ENCODE results near the gene TAF15. TPM values are rescaled to one million over a fixed set of nuclear protein-coding genes. Genes with fewer than 3 reads are reported as not detected.

TAF15 gene
- total and polyA plus RNA-seq, 2 of the 13 experiments (the other 11 are each of a cell fraction or from before 2014, with no cell fraction given), result 25.2 to 26.5 TPM

GRCh38 chr17:35764123-35764991, 44.9 kb upstream of the TAF15 start (continued):
- TF ChIP-seq ZNF318 (CRISPR knock-in tag; IDR thresholded peaks at IDR 0.05) (0 out of 2 replicates have a peak, but pooled peaks have one; percentile 72), TFE3 (CRISPR knock-in tag; IDR thresholded peaks at IDR 0.05) (peak; percentile 47; the same call in 1 of the 2 replicates), KAT8 (CRISPR knock-in tag; IDR thresholded peaks at IDR 0.05) (peak; percentile 38; the same call in 1 of the 2 replicates), HIVEP1 (CRISPR knock-in tag; IDR thresholded peaks at IDR 0.05) (peak; percentile 48), SNRNP70 (IDR thresholded peaks at IDR 0.05; ENCODE audit: low read depth, low read length) (no peak), ZBTB8A (CRISPR knock-in tag; IDR thresholded peaks at IDR 0.05; ENCODE audit: borderline replicate concordance, low read depth) (peak; percentile 59; the same call in 1 of the 2 replicates), ZNF546 (CRISPR knock-in tag; conservative IDR thresholded peaks at IDR 0.05) (peak; percentile 38; the same call in 1 of the 2 replicates), HMGXB4 (CRISPR knock-in tag; IDR thresholded peaks at IDR 0.05; ENCODE audit: borderline replicate concordance in 1 of 2, low read depth in 1 of 2) (peak; percentile 88 to 98; a peak in 3 of 4 replicates), ZNF276 (CRISPR knock-in tag; IDR thresholded peaks at IDR 0.05; ENCODE audit: low read depth) (no peak), ZNF839 (CRISPR knock-in tag; IDR thresholded peaks at IDR 0.05; ENCODE audit: borderline replicate concordance) (0 out of 2 replicates have a peak, but pooled peaks have one; percentile 39), ZBTB44 (CRISPR knock-in tag; IDR thresholded peaks at IDR 0.05) (0 out of 2 replicates have a peak, but pooled peaks have one; percentile 26)

Measured in HepG2 (cell line).